GM19238 (cell line): ENCODE results near the gene GJB6.

Source experiments
- DNase-seq: peaks from one replicate; pipeline ENCODE4 v3.0.0; 2011; ENCODE audit warnings: low spot score; ENCODE audit not compliant: insufficient read length

GJB6 gene

DNA sequence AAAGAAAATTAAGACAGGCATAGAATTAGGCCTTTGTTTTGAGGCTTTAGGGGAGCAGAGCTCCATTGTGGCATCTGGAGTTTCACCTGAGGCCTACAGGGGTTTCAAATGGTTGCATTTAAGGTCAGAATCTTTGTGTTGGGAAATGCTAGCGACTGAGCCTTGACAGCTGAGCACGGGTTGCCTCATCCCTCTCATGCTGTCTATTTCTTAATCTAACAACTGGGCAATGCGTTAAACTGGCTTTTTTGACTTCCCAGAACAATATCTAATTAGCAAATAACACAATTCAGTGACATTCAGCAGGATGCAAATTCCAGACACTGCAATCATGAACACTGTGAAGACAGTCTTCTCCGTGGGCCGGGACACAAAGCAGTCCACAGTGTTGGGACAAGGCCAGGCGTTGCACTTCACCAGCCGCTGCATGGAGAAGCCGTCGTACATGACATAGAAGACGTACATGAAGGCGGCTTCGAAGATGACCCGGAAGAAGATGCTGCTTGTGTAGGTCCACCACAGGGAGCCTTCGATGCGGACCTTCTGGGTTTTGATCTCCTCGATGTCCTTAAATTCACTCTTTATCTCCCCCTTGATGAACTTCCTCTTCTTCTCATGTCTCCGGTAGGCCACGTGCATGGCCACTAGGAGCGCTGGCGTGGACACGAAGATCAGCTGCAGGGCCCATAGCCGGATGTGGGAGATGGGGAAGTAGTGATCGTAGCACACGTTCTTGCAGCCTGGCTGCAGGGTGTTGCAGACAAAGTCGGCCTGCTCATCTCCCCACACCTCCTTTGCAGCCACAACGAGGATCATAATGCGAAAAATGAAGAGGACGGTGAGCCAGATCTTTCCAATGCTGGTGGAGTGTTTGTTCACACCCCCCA lies 43.2 kb downstream of the GJB6 start:
- DNase-seq: no peak

DNA sequence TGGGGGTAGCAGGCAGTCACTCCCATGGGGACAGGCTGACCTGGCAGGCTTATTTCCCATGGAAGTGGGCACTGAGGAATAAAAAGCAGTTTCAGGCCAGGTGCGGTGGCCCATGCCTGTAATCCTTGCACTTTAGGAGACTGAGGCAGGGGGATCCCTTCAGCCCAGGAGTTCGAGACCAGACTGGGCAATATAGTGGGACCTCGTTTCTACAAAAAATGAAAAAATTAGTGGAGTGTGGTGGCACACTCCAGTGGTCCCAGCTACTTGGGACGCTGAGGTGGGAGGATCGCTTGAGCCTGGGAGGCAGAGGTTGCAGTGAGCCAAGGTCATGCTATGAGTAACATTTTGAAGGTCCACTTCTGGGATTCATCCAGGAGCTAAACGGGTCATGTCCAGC lies 45.3 kb downstream of the GJB6 start:
- DNase-seq: no peak

DNA sequence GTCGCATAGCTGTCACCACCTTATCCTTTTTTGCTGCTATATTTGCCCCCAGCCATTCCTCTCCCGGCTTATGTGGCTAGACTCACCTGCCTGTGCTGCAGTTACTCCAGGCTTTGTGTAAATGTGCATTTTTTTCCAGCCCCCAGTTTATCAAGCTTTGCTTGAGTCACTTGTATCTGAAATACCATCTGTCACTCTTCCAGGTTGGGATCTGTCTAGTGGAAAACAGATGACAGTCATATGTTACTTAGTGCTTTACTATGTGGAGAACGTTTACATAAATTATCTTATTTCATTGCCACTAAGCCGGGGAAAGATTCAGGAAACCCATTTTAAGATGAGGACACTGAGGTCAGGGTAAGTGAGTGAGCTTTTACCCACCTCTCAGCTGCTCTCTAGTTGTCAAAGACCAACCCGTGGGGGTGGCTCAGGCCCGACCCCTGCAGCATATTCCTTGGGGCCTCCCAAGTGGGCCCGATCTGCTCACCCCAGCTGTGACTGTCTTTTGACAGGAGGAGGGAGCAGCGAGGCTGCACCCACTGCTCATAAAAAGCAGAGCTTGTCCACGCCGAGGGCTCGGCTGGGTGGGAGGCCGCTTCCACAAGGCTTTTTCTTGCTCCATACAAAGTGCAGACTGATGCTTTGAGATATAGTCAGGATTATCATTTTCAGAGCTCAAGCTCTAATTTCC lies 46.6 kb downstream of the GJB6 start:
- DNase-seq: no peak

DNA sequence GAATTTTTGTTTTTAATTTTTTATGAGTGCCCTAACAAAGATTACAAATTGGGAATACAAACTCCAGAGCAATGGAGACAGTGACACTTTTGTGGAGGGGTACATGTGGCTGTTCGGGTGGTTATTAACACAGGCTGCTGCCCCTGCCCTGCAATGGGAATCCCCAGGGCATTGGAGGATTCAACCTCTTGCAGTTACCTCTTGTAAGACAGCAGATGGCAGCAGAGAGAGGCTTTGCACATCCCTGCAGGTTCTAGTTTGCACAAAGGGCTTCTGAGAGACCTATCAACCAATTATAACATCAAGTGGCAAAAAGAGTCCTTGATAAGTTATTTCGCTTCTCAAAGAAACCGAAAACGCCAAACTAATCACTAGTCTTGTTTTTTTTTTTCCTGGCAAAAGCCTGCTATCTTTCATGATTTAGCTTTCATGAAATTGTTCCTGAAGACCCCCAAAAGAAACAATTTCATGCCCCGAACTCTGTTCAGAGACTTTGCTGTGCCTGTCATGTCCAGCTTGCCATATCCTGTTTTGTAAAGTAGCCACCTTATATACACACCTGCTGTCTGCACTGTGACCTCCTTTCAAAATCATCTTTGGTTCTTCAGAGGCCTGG lies 49.8 kb downstream of the GJB6 start:
- DNase-seq: peak; percentile 77

DNA sequence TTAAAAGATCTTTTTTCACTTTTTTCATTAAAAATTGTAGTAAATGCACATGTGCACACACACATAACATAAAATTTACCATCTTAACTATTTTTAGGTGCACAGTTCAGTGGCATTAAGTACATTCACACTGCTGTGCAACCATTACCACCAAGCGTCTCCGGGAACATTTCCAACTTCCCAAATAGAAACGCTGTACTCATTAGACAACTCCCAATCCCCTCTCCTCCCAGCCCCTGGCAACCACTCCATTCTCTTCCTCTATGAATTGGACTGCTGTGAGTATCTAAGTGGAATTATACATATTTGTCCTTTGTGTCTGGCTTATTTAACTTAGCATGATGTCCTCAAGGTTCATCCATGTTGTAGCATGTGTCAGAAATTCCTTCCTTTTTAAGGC lies 50.9 kb downstream of the GJB6 start:
- no peak for DNase-seq

DNA sequence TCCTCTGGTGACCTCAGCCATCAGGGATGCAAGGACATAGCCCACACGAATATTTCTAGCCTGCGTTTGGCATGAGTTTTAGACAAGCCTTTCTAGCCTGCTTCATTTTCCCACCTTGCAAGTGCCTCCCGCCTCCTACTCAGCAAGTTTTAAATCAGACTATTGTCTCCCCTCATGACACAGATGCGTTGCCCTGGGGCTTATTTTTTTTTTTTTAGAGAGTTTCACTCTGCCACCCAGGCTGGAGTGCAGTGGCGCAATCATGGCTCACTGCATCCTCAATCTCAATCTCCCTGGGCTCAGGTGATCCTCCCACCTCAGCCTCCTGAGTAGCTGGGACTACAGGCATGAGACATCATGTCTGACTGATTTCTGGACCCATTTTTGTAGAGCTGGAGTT lies 54.0 kb downstream of the GJB6 start:
- no peak for DNase-seq

DNA sequence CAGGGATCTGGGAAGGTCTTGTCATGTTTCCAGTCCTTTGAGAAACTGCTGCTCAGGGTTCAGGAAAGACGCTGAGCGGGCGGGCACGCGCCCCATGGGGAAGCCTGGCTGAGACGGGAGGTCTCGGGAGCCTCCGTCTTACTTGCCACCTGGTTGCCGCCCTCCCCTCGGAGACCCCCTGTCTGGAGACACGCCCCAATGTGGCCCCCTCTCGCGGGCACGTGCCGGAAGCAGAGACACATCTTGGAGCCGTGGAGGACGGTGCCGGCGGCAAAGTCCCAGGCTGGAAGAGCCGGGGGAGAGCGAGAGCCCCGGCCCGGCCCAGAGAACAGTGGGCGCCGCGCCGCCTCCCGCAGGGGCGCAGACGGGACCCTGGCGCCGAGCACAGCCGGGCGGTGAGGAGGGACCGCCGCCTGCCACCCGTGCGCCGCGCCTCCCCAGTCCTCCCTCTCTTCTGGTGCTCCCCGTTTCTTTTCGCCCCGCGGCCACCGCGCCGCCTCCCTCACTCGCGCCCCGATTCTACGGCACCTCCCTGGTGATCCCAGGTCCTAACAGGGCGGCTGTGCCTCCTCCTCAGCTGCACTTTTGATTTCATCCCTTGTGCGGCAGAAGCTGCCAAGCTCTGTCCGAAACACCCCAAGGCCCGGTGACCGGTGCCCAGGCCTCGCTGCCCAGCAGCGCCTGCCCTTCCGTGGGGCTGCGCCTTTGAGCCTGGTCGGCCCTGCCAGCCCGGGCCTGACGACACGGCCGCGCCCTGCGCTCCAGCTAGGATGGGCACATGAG lies 54.9 kb downstream of the GJB6 start:
- no peak for DNase-seq

DNA sequence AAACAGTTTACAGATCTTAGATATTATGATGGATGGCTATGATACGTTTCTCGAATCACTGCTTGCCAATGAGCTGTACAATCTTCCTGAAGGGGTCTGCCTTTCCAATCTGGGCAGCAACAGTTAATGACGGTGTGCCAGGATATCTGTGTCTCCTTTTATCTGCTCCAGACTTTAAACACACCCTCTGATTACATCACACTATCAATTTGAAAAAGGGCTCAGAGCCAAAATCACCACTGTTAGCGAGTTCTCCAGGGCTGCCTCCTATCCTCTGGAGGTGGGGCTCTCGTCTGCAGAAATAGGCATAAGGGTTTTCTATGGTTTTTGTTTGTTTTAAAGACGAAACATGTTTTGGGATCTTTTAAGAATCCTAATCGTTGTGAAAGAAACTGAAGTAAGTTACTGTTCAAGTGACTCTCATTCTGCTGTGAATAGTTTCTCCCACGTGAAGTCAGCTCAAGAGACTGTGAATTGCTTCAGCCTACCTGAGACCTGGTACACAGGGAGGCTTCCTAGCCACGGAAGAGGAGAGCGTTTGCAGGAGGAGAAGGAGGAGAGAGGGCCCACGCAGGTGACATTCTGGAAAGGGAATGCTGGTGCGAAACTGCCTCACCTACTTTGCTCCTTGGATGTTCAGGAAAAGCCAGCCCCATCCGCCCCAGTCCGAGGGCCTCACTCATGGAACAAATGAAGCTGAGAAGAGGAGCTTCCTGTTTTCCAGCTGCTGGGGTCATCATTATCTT lies 56.0 kb downstream of the GJB6 start:
- no peak for DNase-seq

DNA sequence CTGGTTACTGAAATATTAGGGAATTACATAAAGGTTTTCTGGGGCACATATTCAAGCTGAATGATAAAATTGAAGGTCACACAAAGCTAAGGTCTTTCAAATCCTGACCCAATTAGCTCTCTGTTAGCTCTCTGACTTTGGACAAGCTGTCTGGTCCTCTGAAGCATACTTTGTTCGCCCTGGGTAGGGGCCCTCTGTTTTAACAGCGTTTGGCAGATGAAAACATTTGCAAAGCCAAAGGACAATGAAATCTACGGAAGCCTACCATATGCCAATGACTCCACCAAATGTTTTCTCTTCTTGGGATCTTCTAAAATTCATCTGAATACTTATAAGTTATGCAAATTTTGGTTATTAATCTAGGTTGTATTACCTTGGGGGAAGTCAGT lies 56.7 kb downstream of the GJB6 start:
- DNase-seq: no peak

DNA sequence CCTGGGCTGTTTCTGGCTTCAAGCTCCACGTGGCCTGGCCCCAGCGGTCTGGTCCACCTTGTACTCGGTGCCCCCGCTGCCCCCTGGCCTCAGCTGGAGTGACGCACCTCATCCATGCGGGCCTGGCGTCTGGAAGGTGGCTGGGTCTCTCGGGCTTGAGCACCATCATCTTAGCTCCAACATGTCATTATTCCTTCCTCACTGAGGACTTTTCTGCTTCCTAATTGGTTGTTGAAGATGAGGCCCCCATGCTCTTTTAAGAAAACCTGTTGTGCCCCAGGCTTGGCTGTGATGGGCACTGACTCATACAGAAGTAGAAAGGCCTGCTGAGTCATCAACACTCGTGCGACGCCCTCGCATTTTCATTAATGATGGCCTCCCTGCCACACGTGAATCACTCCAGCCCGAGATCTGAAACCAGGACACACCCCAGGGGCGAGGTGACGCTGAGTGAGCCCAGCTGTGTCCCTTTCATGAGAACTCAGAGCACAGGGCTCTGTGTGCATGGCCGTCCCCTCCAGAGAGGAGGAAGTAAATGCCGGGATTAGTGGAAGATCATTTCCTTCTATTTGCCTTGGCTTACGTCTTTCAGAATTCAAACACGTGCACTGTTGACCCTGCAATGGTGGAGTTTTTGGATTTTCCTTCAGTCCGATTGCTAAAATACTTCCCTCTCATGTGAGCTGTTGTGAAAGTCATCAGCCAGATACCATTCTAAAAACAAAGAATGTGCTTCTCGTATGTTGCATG lies 57.3 kb downstream of the GJB6 start:
- no peak for DNase-seq

DNA sequence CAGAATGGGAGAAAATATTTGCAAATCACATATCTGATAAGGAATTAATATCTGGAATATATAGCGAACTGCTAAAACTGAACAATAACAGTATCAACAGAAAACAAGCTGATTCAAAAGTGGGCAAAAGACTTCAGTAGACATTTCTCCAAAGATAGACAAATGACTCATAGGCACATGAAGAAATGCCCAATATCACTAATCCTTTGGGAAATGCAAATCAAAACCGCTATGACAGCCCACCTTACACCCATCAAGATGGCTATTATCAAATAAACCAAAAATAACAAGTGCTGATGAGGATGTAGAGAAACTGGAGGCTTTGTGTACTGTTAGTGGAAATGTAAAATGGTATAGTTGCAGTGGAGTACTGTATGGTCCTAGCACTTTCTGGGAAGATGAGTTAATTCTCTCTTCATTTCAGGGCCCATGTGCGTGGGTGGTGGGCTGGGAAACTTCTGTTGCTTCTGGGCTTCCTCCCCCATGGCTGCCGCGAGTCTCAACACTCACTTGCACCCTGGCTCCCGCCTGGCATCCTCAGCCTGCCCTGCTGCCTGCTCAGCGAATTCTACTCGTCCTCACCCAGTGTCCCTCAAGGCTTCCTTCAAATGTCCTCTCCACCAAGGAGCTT lies 58.9 kb downstream of the GJB6 start:
- DNase-seq: no peak
